Ureter (tissue), 1 donor: Measurements from ENCODE around the gene CXCL3. TPM values are rescaled to one million over a fixed set of nuclear protein-coding genes. Genes with fewer than 3 reads are reported as not detected.

Source experiments
- DNase-seq: peaks from one replicate; pipeline ENCODE4 v3.0.0-alpha.2; 2020; ENCODE audit warnings: low spot score
- total RNA-seq: library from RNA; stranded (reverse); gene quantifications from one replicate; pipeline ENCODE4 v1.2.4, GENCODE V29; 2023
- donor health status: DM: yes; HTN: yes; CAD: no.

CXCL3 gene
- total RNA-seq, 1 donor from 2014 or later: not detected

DNA sequence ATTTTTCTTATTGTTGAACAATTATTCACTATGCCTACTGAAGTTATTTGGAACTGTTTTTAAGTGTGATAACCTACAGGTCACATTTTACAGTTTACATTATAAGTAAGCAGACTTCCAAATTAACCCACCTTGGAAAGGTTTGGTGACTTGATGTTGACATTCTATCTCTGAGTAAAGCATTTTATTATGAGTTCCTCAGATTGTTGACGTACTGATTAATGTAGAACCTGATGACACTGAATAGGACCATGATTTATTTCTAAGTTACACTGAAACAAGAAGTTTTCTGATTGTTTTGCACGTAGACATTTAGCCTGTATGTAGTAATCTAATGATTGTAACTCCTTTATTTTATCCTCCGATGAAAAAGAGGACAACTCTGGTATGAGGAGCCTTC, 17.0 kb upstream of the CXCL3 start:
- no peak for DNase-seq

DNA sequence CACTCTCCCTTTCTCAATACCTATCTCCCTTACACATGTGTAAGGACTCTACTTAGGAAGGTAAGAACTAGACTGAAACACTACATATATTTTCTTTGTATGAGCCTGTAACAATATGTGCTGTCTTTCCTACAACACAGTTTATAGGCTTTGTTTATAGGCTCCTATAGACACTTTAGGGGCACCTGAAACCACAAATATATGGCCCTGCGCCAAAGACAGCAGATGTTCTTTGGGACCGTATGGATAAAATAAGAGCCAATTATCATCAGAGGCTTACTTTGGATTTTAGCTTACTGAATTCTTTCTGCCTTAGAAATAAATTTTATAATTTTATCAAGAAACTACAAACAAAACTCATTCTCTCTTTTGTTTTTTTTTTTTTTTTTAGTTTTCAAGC, 16.6 kb upstream of the CXCL3 start:
- DNase-seq: no peak

DNA sequence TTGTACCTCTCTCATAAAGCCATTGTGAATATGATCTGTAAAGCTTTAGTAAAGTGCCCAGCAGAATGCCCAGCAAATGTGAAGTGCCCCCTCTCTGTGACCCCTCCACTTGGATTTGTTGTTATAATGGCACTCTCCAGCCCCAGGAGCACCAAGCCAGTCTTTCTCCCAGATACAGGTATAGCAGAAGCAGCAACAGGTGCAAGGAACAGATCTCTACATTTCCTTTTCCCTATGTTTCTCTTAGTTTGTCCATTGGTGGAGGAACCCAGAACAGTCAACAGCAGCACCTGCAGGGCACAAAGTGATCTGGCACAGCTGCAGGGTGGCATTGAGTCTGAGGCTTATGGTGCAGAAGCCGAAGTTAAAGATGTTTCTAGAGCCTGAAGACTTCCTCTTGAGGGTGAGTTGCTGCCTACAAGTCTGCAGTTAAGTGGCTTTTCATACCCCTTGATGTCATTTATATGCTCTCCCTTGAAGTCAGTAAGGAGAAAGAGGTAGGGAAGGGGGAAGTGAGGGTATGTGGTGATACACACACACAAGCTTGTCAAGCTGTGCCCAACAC, 16.1 kb upstream of the CXCL3 start:
- no peak for DNase-seq

DNA sequence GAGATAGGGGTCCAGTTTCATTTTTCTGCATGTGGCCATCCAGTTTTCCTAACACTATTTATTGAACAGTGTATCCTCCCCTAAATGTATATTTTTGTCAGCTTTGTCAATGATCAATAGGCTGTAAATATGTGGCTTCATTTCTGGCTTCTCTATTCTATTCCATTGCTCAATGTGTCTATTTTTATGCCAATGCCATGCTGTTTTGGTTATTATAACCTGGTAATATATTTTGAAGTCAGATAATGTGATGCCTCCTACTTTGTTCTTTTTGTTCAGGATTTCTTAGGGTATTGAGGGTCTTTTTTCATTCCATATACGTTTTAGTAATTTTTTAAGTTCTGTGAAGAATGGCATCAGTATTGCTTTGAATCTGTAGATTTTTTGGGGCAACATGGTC, 8.7 kb upstream of the CXCL3 start:
- DNase-seq: no peak

- DNase-seq: no peak
Measured at GRCh38 chr4:74045772-74046171, 7.3 kb upstream of the CXCL3 start.

- no peak for DNase-seq
Measured at GRCh38 chr4:74045247-74045646, 6.8 kb upstream of the CXCL3 start.

GRCh38 chr4:74044677-74045076, 6.2 kb upstream of the CXCL3 start:
- no peak for DNase-seq

DNA sequence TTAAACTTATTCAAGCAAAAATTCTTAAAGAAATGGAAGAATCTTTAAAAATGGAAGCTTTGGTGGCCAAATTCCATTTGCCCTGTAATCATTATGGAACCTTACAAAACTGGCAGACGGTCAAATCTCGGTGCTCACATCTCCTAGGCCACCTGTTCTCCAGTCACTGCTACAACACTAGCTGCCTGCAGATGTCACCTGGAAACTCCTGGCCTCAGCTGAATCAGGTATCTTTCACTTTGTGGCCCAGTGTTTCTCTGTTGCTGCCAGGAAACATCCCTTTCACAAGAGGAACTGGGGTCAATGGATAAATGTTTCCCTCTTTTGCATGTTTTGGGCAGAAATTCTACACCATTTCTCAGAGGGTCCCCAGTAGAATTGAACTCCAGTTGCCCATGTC, 4.2 kb upstream of the CXCL3 start:
- DNase-seq: no peak

GRCh38 chr4:74041418-74041817, 2.9 kb upstream of the CXCL3 start:
- DNase-seq: no peak

GRCh38 chr4:74039315-74039763, 850 bp upstream of the CXCL3 start:
- no peak for DNase-seq

DNA sequence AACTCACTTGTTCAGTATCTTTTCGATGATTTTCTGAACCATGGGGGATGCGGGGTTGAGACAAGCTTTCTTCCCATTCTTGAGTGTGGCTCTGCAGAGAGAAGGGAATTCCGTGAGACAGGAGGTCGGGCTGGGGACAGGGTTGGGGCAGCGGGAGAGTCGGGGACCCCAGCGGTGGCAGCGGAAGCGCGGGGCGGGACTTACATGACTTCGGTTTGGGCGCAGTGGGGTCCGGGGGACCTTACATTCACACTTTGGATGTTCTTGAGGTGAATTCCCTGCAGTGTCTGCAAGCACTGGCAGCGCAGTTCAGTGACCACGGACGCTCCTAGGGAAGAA, 434 bp downstream of the CXCL3 start:
- DNase-seq: no peak

GRCh38 chr4:74037076-74037955, 1.2 kb downstream of the CXCL3 start:
- DNase-seq: no peak

GRCh38 chr4:74033739-74034138, 4.8 kb downstream of the CXCL3 start:
- no peak for DNase-seq

GRCh38 chr4:74032064-74032463, 6.4 kb downstream of the CXCL3 start:
- DNase-seq: no peak

DNA sequence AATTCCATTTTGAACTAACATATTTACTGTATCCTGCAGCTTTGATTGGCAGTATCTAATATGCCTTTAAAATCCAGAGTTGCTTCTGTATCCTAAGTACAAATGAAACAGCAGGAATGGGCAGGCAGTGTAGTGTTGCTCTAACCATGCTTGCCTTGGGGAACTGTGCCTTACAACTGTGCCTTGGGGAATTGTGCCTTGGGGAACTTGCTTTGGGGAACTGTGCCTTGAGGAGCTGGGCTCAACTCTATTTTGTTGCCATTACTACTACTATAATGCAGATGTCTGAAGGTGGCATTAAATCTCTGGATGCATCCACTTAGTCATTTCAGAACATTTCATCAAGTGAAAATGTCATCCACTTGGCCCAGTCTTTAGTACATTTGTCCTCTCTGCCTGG, 6.9 kb downstream of the CXCL3 start:
- DNase-seq: no peak

DNA sequence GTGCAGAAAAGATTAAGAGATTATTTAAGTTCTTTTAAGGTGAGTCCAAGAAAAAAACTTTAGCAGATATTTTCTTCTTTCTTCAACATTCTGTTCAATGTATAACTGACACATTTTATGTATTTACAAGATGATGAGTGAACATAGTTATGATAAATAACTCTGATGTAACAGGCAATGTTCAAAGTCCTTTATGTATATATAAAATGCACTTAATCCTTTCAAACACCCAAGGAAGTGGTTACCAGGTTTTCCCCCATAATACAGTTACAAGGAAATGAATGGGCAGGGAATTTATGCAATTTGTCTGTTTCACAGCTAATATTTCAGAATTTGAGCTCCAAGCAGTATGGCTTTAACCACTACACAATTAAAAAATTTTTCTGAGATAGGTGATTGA, 8.2 kb downstream of the CXCL3 start:
- DNase-seq: no peak

DNA sequence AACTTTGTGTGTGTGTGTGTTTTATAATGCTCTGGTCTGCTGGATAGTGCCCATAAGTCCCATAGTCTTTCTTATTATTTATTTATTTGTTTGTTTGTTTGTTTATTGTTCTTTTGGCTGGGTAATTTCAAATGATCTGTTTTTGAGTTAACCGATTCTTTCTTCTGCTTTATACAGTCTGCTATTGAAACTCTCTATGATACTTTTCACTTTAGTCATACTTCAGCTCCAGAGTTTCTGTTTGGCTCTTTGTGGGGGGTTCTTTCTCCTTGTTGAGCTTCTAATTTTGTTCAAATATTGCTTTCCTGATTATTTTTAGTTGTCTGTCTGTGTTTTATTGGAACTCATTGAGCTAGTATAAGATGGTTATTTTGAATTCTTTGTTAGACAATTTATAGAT, 10.0 kb downstream of the CXCL3 start:
- DNase-seq: no peak

- no peak for DNase-seq
Measured at GRCh38 chr4:74023709-74024108, 14.8 kb downstream of the CXCL3 start.

GRCh38 chr4:74021601-74022000, 16.9 kb downstream of the CXCL3 start:
- DNase-seq: no peak

GRCh38 chr4:74018771-74019170, 19.7 kb downstream of the CXCL3 start:
- DNase-seq: no peak

DNA sequence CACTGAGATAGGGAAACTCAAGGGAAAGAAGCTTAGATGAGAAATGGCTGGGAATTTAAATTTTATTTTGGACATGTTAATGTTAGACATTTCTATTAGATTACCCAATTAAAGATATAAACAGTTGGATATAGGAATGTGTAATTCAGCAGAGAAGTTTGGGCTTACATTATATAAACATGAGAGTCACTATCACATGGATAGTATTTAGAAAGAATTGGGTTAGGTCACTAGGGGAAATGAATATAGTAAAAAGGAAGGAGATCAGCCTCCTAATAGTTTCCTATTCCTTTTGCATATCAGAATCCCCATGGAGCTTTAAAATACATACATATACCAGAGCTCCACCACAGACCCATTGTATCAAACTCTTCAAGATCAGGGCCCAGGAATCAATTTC, 20.4 kb downstream of the CXCL3 start:
- DNase-seq: no peak

DNA sequence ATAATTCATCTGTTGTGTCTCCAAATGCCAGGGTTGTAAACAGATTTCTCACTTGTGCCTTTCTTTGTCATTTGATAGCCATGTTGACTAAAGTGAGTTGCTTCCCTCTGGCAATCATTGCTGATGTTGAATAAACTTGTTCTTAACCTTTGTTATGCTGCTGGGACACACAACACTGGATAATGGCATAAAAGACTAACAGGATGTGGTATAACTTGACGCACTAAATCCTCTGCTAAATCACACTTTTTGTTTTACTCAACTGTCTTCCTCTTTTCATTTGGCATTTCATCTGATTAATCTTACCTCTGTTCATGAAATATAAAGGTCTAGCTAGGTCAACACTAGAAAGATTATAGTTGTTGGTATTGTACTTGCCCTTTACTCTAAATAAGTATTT, 22.4 kb downstream of the CXCL3 start:
- no peak for DNase-seq

GRCh38 chr4:74015126-74015780, 23.2 kb downstream of the CXCL3 start:
- DNase-seq: no peak
